ENCODE results near the gene TMEM120A.

The TMEM120A gene

DNA sequence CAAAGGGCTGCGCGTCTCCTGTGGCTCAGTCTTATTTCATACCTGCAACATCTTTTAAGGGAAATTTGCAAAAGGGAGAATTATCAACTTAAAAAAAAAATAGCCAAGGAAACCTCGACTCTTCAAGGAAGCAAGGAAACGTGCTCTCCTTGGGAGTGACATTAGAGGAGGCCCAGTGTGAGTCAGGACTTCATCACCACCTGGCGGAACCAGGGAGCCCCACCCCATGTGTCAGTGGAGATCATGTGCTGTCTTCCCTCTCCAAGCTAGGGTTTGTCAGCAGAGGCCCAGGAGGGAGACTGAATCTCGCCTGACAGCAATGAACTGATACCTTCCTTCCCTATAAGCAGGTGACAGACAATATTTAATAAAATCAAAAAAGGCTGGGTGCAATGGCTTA is 50.5 kb downstream of the TMEM120A start:
- in situ Hi-C loops (cut with MboI; ENCODE audit: low sequenced_read_pairs, unreplicated experiment), result no loop called here
- no peak for DNase-seq (ENCODE audit: low spot score)
- TF ChIP-seq, protein P1, sequence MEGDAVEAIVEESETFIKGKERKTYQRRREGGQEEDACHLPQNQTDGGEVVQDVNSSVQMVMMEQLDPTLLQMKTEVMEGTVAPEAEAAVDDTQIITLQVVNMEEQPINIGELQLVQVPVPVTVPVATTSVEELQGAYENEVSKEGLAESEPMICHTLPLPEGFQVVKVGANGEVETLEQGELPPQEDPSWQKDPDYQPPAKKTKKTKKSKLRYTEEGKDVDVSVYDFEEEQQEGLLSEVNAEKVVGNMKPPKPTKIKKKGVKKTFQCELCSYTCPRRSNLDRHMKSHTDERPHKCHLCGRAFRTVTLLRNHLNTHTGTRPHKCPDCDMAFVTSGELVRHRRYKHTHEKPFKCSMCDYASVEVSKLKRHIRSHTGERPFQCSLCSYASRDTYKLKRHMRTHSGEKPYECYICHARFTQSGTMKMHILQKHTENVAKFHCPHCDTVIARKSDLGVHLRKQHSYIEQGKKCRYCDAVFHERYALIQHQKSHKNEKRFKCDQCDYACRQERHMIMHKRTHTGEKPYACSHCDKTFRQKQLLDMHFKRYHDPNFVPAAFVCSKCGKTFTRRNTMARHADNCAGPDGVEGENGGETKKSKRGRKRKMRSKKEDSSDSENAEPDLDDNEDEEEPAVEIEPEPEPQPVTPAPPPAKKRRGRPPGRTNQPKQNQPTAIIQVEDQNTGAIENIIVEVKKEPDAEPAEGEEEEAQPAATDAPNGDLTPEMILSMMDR (IDR thresholded peaks at IDR 0.05; ENCODE audit: borderline replicate concordance, control extremely low read depth, extremely low read depth, insufficient read depth, missing control alignments), result no peak

GRCh38 chr7:75938921-75939320 is 55.5 kb downstream of the TMEM120A start:
- TF ChIP-seq, protein P1 (IDR thresholded peaks at IDR 0.05; ENCODE audit: borderline replicate concordance, control extremely low read depth, extremely low read depth, insufficient read depth, missing control alignments), result no peak
- in situ Hi-C loops (cut with MboI; ENCODE audit: low sequenced_read_pairs, unreplicated experiment), result no loop called here

DNA sequence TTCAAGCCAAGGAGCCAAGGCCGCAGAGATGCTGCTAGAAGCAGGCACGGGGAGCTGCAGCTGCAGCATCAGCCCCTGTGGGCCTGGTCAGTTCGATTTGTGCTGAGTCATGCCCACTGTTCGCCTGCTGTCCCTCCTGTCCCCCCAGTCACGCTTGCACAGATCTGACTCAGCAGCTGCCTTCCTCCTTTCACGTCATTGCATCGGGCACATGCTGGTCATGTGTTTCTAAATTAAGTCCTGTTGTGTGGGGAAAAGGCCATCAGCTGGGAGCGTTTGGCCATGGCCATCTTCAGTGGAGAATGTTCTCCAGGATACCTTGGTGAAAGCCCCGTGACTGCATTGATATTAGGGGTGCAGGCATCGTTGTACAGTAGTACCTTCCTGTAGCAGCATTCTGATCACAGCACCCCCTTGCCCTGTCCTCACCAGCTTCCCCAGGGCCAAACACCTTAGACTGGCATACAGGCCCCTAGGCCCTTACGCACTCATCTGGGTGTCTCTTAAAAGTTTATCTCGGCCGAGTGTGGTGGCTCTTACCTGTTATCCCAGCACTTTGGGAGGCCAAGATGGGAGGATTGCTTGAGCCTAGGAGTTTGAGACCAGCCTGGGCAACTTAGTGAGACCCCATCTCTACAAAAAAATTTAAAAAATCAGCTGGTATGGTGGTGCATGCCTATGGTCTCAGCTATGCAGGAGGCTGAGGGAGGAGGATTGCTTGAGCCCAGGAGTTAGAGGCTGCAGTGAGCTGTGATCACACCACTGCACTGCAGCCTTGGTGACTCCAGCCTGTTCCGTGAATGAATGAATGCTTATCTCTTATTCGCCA is 56.2 kb downstream of the TMEM120A start:
- in situ Hi-C loops (cut with MboI; ENCODE audit: low sequenced_read_pairs, unreplicated experiment), result no loop called here
- TF ChIP-seq, protein P1 (IDR thresholded peaks at IDR 0.05; ENCODE audit: borderline replicate concordance, control extremely low read depth, extremely low read depth, insufficient read depth, missing control alignments), result no peak
- DNase-seq (ENCODE audit: low spot score), result no peak

More at GRCh38 chr7:75938921-75939320, 55.5 kb downstream of the TMEM120A start:
- DNase-seq (ENCODE audit: low spot score), result no peak

All from GM13976 (cell line).